Lung microvascular endothelial cell (primary cell): ENCODE results near the gene IL1RN. TPM values are rescaled to one million over a fixed set of nuclear protein-coding genes. Genes with fewer than 3 reads are reported as not detected.

Experiments
- DNase-seq, 2 donors: peaks; one replicate each; pipeline versions ENCODE4 v3.0.0 to v3.0.0-alpha.2; 2010; ENCODE audit warnings: low read depth in 2 of 2
- total RNA-seq: library from RNA; depleted of rRNA; stranded (reverse); fragments of >200 nt; gene quantifications from 2 replicates; pipeline ENCODE4 v1.2.1, GENCODE V29; 2014

The IL1RN gene
- total RNA-seq, 1 donor from 2014 or later: not detected

DNA sequence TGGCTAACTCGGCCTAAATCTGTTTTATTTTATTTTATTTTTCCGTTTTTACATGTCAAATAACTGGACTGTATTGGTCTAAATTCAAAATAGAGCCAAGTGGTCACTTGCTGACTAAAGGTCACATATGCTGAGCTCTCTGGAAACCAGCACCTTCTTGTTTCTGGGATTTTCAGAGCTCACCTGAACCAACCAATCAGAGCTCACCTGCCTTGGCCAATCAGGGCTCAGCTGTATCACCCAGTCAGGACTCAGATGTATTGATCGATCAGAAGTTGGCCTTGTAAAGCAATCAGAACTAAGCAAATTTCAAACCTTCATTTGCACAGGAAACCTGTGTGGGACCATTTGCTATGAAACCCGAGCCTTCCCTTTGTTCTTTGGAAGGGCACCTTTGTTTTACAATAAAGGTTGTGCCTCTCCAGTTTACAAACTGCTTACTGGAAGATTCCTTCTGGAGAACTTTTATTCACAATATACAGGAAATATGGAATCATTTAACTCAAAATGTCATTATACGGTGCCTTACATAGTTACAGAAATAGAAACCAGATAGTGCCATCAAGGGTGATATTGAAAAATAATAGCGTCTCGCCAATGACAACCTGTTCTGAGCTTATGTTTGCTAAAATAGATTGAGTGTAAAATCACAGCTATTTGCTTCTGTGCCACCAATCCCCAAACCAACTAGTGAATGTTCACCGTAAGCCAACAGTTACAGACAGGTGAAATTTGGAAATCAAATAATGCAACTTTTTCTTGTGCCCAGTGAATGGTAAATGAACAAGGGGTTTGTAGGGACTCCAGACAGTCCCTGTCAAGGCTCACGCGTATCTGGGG lies 29.1 kb downstream of the IL1RN start:
- DNase-seq: no peak

DNA sequence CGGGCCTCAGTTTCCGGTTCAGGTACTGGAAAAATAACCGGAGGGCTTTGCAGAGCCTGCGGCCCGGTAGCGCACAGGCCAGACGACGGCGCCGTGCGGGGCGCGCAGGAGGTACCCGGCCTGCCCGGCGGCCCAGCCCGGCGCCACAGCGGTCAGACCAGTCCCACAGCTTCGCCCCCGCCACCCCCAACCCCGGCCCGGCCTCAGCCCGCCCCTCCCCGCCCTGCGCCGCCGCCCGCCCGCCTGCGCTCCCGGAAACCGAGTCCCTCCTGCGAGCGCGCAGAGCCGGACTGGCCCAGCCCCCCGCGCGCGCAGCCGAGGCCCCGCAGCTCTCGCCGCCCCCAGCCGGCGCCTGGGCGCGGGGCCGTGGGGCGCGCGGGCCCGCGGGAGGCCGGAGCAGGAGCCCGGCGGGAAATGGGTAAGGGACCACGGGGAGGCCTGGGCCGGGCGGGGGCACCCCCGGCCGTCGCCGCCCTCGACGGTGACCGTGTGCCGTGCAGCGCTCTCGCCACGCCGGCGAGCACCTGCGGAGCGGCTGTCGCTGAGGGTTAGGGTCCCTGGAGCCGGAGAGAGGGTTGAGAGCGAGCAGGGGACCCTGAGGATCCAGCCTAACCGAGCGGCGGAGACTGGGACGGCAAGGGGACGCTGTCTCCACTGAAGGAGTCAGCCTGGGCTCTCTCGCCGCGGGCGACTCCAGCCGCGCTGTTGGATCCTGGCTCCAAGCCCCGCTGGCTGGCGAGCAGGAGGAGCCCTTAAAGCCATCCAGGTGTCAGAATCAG lies 29.9 kb downstream of the IL1RN start:
- no peak for DNase-seq

DNA sequence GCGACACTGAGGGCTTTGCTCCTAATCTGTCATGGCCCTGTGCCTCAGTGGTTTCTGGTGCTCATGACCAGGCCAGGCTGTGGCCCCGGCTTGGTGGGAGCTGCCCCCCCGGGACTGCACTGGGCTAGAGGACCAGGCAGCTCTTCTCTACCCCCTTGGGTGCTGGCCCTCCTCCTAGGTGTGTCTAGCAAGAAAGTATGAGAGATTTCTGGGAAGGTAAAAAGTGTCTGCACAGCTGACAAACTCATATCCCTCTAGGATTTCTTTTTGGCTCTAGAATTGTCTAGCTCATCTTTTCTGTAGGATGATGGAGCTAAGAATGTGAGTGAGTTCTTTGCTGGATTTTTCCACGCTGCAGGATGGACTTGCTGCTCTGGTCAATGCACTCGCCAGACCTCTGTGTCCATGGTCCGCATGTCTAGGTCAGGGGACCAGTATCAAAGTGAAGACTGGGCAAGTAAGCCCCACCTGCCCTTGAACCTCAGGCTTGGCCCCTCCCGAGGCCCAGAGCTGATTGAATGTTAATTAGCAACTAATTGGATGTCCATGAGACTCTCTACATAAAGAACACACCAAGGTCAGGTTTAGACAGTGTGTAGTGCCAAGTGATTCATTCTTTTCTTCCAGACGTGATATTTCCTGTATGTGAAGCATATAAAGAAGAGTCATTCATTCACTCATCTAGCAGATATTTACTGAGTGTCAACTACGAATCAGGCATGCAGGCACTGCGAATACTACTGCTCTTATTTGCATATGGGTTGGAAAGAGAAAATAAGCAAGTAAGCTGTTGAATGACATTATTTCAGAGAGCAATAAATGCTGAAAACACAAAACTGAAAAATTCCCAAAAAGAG lies 30.7 kb downstream of the IL1RN start:
- peak in 1 of 2 donors; percentile 42 for DNase-seq

DNA sequence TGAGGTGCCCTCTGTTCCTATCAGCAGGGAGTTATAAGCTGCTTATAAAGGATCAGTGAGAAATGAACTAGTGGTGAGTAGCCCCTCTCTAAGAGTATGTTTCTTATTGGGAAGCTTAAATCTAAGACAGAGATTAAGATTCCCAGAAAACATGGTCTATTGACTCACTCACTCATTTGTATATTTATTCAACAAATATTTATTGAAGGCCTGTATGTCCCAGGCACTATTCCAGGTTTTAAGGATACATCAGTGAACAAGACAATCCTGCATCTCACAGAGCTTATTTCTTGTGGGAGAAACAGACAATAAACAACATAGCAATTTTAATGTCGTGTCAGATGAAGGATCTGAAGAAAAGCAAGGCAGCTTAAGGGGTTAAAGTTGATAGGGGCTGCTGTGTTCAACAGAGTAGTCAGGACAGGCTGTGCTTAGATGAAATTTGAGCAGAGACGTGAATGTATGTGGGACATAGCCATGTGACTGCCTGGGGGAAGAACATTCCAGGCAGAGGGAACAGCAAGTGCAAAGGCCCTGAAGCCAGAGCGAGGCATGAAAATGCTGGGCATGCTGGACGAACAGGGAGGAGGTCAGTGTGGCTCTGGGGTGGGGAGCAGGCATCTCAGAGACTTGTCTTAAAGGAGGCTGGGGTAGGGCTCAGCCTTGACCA lies 31.6 kb downstream of the IL1RN start:
- no peak for DNase-seq

GRCh38 chr2:113160248-113160647 lies 32.9 kb downstream of the IL1RN start:
- no peak for DNase-seq

- no peak for DNase-seq
These were observed 33.6 kb downstream of the IL1RN start for GRCh38 chr2:113160962-113161361.

GRCh38 chr2:113162173-113162572 lies 34.8 kb downstream of the IL1RN start:
- DNase-seq: no peak

GRCh38 chr2:113162869-113163268 lies 35.5 kb downstream of the IL1RN start:
- peak; percentile 16 to 31 for DNase-seq

DNA sequence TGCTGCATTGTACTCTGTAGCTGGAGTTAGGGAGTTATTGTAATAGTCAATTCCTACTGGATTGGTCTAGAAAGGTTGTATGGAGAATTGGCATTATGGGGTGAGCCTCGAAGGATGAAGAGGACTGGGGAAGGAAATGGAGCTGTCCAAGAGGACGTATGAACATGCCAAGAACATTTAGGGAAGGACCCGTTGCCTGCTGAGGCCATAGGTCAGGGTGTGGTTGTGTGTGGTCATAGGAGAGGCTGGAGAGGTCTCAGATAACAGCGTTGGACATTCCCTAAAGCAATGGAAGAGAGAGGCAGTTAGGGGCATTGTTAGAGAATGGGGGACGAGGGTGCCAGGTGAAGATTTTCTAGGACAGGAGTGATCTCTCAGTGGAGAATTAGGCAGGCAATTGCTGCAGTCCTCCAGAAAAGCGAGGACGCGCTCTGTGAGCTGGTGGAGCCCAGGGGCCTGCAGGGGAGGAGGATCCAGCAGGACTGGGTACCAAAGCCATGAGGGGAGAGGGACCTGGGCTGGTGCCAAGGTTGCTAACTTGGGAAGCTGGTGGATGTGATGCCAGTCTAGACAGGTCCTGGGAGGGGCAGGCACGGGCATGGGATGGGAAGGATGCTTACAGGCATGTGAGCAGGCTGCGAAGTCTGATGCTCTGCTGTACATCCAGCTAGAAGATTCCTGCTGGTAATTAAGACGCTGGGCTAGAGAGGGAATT lies 37.0 kb downstream of the IL1RN start:
- DNase-seq: no peak

DNA sequence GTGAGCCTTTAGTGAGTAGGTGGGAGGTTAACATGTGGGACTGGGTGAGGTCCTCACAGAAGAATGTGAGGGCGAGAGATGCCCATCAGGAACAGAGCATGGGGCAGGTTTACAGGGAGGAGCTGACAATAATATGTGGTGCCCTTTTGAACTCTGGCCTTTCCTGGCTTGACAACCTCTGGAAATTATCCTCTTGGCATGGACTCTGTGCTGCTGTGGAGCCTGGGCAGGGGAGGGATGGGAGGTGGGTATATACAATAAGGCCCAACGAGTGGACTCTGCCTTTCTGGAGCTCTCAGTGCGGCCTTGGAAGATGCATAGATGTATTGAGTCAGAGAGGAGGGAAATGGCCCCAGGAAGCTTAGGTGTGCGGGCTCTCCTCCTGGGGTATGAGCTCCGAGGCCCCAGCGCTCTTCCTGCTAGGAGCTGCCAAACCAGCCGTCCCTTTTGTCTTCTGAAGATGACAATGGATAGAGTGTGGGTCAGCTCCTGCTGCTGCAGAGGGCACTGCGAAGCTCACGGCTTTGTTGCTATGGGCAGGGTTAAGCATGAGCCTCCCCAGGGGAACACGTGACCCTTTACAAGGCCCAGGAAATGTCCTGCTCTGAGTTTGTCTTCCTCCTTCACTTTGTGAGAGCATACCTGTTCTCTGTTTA lies 37.7 kb downstream of the IL1RN start:
- DNase-seq: no peak

- DNase-seq: no peak
These were observed 38.8 kb downstream of the IL1RN start for GRCh38 chr2:113166187-113166645.

GRCh38 chr2:113167115-113167932 lies 39.9 kb downstream of the IL1RN start:
- no peak for DNase-seq

GRCh38 chr2:113167962-113168340 lies 40.6 kb downstream of the IL1RN start:
- DNase-seq: no peak

- no peak for DNase-seq
These were observed 41.7 kb downstream of the IL1RN start for GRCh38 chr2:113169002-113169530.

DNA sequence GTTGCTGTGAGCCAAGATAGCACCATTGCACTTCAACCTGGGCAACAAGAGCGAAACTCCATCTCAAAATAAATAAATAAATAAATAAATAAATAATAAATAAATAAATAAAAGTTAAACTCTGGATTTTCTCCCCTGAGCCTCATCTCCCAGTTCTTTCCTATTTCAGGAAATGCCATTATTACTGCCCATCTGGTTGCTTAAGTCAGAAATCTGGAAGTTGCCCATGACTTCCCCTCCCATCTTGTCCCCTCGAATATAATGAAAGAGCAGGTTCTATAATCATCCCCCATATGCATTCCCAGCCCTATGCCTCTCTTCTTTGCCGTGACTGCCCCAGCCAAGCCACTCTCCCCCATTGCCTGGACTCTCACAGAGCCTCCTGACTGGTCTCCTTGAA lies 42.2 kb downstream of the IL1RN start:
- no peak for DNase-seq

DNA sequence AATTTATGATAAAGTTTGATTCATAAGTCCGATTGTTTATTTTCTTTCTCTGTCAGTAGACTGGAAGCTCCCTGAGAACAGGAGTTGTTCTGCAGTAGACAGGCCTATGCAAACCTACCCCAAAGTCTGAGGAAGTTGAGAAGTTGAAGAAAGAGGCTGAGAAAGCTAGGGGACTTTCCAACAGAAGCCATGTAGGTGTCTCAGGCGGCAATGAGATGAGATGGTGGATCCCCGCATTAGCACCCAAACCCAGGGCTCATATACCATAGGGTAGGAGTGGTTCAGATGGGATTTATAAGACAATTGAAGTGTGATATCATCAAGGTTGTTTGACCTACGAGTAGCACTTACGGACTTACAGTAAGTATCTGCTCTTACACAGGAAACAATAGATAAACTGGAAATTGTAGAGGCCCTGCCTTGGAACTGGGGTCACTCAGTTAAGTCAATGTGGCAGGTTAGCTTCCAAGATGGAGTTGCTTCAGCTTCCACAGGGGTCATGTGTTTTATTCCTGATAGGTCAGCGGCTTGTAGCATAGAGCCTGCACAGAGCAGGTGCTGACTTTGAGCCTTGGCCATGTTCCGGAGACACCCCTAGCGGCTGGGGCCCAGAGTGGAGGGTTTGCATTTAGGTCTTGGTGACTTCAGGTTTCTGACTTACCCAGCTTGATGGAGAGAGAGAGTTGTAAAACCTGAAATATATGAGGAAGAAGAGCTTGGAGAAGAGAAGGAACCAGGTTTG lies 44.1 kb downstream of the IL1RN start:
- DNase-seq: no peak

GRCh38 chr2:113172721-113173541 lies 45.5 kb downstream of the IL1RN start:
- DNase-seq: no peak
